Esophagus squamous epithelium (tissue), 5 donors: ENCODE measurements around the gene UNKL. TPM values are rescaled to one million over a fixed set of nuclear protein-coding genes. Genes with fewer than 3 reads are reported as not detected.

Experiments used
- DNase-seq: peaks from one replicate; lab custom pipeline; 2025; lab: John Stamatoyannopoulos, UW
- H3K27ac ChIP-seq, 4 donors: fragments of 200-600 bp; sonication (generic); one replicate each; pipeline ENCODE4 v1.5.1; 2016 to 2019; ENCODE audit warnings: mild to moderate bottlenecking in 1 of 4
- H3K27me3 ChIP-seq, 4 donors: fragments of 200-600 bp; sonication (generic); 1 replicate in 3 of 4; 2 replicates in 1 of 4; pipeline versions ENCODE4 v1.5.1 to v1.6.0; 2017 to 2021; ENCODE audit warnings: antibody characterized with exemption in 1 of 4
- H3K36me3 ChIP-seq, 3 donors: fragments of 200-600 bp; sonication (generic); one replicate each; pipeline ENCODE4 v1.5.1; 2016 to 2019
- H3K4me1 ChIP-seq, 3 donors: fragments of 200-600 bp; sonication (generic); one replicate each; pipeline ENCODE4 v1.5.1; 2017 to 2019
- H3K4me3 ChIP-seq, 4 donors: fragments of 200-600 bp; sonication (generic); 1 replicate in 3 of 4; 2 replicates in 1 of 4; pipeline ENCODE4 v1.5.1; 2016 to 2019; ENCODE audit warnings: mild to moderate bottlenecking in 2 of 4, moderate library complexity in 1 of 4
- H3K9me3 ChIP-seq, 3 donors: fragments of 200-600 bp; sonication (generic); one replicate each; pipeline ENCODE4 v1.5.1; 2016 to 2019
- CTCF ChIP-seq, 6 experiments: fragments of 450-650 bp in 4 of 6; fragments of 200-600 bp in 2 of 6; sonication (generic) in 2 of 6; IDR thresholded peaks; one replicate each; pipeline ENCODE4 v1.5.1; 2016 to 2019; ENCODE audit warnings: antibody characterized with exemption in 6 of 6, mild to moderate bottlenecking in 4 of 6, moderate library complexity in 4 of 6
- POLR2A ChIP-seq, 4 donors: fragments of 450-650 bp; IDR thresholded peaks; one replicate each; pipeline ENCODE4 v1.6.1; 2017; ENCODE audit warnings: antibody characterized with exemption in 4 of 4, mild to moderate bottlenecking in 4 of 4, moderate library complexity in 3 of 4
- whole genome bisulfite sequencing, 2 donors: methylation state at CpG; one replicate each; pipeline ENCODE4 v1.1.5; 2018; 5-methylcytosine and 5-hydroxymethylcytosine counted together
- intact Hi-C: fragments of 100-400 bp; cut with DNase I; formaldehyde crosslinking; loops from one replicate; pipeline ENCODE4 v1.15.0; 2022
- total RNA-seq, 4 donors: library from RNA; depleted of rRNA; stranded (reverse); fragments of >200 nt; gene quantifications; one replicate each; pipeline ENCODE4 v1.1.0, GENCODE V29; 2016
- donor health status: DM: yes; HTN: yes; CAD: no.

The UNKL gene
- total RNA-seq, 4 donors from 2014 or later: 5.9 to 17.2 (median 10.6) TPM

DNA sequence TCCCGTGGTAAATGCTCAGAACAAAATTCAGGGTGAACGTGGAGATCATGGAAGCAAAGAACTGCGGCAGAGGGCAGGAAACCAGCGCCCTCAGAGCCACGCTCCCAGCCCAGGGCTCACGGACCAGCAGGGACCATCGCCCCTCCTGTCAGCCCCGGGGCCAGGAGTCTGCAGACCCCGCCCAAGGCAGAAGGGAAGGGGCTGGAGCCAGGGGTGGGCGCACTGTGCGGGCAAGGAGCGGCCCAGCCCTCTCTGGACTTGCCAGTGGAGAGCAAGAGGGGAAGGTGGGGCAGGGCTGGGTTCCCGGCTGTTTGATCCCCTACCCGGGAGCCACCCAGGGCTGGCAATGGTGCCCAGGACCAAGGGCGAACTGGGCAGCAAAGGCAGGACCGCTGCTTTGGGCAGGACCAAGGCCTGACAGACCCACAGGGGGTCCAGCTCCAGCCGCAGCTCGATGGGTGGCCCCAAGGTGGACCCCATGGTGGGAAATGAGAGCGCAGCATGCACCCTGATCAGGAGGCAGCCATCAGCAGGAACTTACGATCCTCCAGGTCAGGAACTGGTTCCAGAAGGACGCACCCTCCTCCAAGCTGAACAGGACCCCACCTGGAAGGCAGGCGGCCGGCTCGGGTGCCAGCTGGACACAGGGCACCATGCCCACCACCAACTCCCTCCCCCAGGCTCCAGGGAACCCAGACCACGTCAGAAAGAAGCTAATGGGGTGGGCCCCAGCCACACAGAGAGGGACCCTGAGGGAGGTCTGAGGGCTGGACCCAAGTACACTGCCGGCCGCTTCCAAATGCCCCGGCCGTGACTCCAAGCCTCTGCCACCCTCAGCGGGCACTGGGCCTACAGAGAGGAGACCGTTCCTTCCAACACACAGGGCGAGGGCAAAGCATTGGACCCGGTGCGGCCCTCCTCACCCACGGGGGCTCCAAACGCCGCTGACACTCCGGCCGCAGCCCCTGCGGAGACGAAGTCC lies 41.0 kb upstream of the UNKL start:
- Histone ChIP-seq H3K4me1 (no peaks in the 10 kb centered on the region), H3K4me3 (no peak overlapping the region), H3K9me3 (no peaks in the 10 kb centered on the region), H3K27ac (no peak overlapping the region), H3K27me3 (no peaks in the 10 kb centered on the region), H3K36me3 (peaks cover 23 to 95% (median 47%) of the 10 kb centered on the region in 3 donors)
- no peak for TF ChIP-seq POLR2A (IDR thresholded peaks at IDR 0.05)
- no peak for TF ChIP-seq CTCF (IDR thresholded peaks at IDR 0.05)
- intact Hi-C loops: no loop called here
- DNase-seq: no peak
- 94% methylated on average over 7 to 24 of the region's 41 CpGs for WGBS, 2 donors

DNA sequence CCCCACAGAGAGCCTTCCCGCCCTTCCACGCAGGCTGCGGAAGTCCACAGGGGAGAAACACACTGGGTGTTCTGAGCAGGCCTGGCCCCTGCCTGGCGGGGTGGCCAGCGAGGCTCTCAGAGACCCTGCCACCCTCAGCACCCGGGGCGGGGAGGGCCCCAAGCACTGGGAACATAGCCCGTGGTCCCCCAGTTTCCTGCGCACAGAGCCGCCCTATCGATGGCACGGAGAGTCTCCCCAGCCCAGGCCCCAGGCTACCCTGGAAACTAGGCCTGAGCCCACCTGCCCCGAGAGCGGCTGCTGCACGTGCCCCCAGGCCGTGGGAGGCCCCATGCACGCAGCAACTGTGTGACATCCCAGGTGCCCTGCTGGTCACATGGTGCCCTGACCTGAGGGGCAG lies 40.1 kb upstream of the UNKL start:
- intact Hi-C loops: no loop called here
- Histone ChIP-seq H3K27me3 (no peaks in the 10 kb centered on the region), H3K9me3 (no peaks in the 10 kb centered on the region), H3K4me1 (no peaks in the 10 kb centered on the region), H3K4me3 (no peak overlapping the region), H3K27ac (no peak overlapping the region), H3K36me3 (peaks cover 19 to 96% (median 49%) of the 10 kb centered on the region in 3 donors)
- 95% methylated on average over 4 of the region's 17 CpGs; no CpG with 5 or more reads in 1 of the 2 donors for WGBS, 2 donors
- TF ChIP-seq POLR2A (IDR thresholded peaks at IDR 0.05) (no peak), CTCF (IDR thresholded peaks at IDR 0.05) (no peak)
- no peak for DNase-seq

GRCh38 chr16:1453316-1453715 lies 38.8 kb upstream of the UNKL start:
- intact Hi-C loops: no loop called here
- H3K4me3 ChIP-seq: no peak overlapping the region
- no peaks in the 10 kb centered on the region for H3K4me1 ChIP-seq
- no peak overlapping the region for H3K27ac ChIP-seq
- H3K27me3 ChIP-seq: no peaks in the 10 kb centered on the region
- H3K36me3 ChIP-seq: peaks cover 19 to 99% (median 49%) of the 10 kb centered on the region in 3 donors
- H3K9me3 ChIP-seq: no peaks in the 10 kb centered on the region
- WGBS, 2 donors: 94 to 96% methylated on average over 5 of the region's 19 CpGs
- DNase-seq: no peak
- TF ChIP-seq POLR2A (IDR thresholded peaks at IDR 0.05): no peak
- no peak for TF ChIP-seq CTCF (IDR thresholded peaks at IDR 0.05)

DNA sequence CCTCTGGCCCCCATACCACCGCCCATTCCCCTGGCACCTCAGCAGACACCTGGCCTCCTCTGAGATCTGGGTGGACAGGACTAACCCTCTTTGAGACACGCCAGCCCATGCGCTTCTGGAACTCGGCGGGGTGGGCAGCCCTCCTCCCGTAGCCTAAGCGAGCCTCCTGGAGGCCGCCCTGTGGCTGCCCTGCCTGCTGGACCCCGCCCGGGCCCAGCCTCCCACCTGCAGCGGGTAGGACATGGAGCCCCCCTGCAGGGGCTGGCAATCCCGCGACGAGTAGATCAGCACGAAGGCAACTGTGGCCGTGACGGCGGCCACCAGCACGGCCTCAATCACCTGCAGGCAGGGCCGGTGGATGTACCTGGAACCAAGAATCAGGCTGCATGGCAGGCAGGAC lies 38.0 kb upstream of the UNKL start:
- intact Hi-C loops: no loop called here
- H3K36me3 ChIP-seq: peaks cover 19 to 99% (median 49%) of the 10 kb centered on the region in 3 donors
- no peaks in the 10 kb centered on the region for H3K4me1 ChIP-seq
- DNase-seq: no peak
- H3K9me3 ChIP-seq: no peaks in the 10 kb centered on the region
- TF ChIP-seq CTCF (IDR thresholded peaks at IDR 0.05): no peak
- no peak for TF ChIP-seq POLR2A (IDR thresholded peaks at IDR 0.05)
- H3K4me3 ChIP-seq: no peak overlapping the region
- H3K27ac ChIP-seq: no peak overlapping the region
- WGBS, 2 donors: 97% methylated on average over 7 of the region's 20 CpGs; no CpG with 5 or more reads in 1 of the 2 donors
- H3K27me3 ChIP-seq: no peaks in the 10 kb centered on the region

- peaks cover 19 to 99% (median 46%) of the 10 kb centered on the region in 3 donors for H3K36me3 ChIP-seq
Measured at GRCh38 chr16:1451702-1452392, 37.3 kb upstream of the UNKL start.

More at GRCh38 chr16:1451702-1452392, 37.3 kb upstream of the UNKL start:
- Histone ChIP-seq H3K27ac (no peak overlapping the region), H3K27me3 (no peaks in the 10 kb centered on the region), H3K4me3 (no peak overlapping the region), H3K4me1 (no peaks in the 10 kb centered on the region), H3K9me3 (no peaks in the 10 kb centered on the region)
- TF ChIP-seq POLR2A (IDR thresholded peaks at IDR 0.05): no peak
- TF ChIP-seq CTCF (IDR thresholded peaks at IDR 0.05): no peak
- intact Hi-C loops: no loop called here
- WGBS, 2 donors: 89 to 94% methylated on average over 7 to 19 of the region's 34 CpGs
- no peak for DNase-seq
